Vagina (tissue), 2 donors: ENCODE data around the gene SV2A.

Experiments used
- POLR2A ChIP-seq, 2 donors: fragments of 450-650 bp; IDR thresholded peaks; one replicate each; pipeline ENCODE4 v1.6.1; 2017; ENCODE audit warnings: antibody characterized with exemption in 2 of 2, mild to moderate bottlenecking in 2 of 2, moderate library complexity in 2 of 2
- POLR2AphosphoS5 ChIP-seq, 2 donors: sonication (generic); formaldehyde crosslinking; IDR thresholded peaks; one replicate each; pipeline ENCODE4 v1.9.0; 2017; ENCODE audit warnings: antibody characterized with exemption in 2 of 2, mild to moderate bottlenecking in 2 of 2, low read depth in 1 of 2; ENCODE audit not compliant: insufficient read depth in 1 of 2

DNA sequence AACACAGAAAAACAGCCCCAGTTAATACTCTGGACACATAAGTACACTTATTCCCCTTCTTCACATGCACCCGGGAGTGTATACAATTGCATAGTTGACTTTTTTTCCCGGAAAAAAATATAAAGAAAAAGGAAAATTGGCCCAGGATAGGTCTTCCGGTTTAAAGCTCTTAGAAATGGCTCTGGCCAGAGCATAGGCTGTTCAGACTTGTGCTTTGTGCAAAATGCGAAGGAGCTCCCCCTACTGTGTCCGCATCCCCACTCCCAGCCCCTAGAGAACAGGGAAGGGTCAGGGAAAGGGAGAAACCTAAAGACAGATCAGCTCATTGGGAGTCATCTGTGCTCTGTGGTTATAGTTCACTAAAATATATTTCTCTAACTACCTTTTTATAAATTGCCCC lies 24.6 kb upstream of the SV2A start:
- TF ChIP-seq POLR2A (IDR thresholded peaks at IDR 0.05) (no peak), POLR2AphosphoS5 (IDR thresholded peaks at IDR 0.05; ENCODE audit: insufficient read depth in 1 of 2, low read depth in 1 of 2) (no peak)
